ENCODE data around the gene NR2C1. TPM values are rescaled to one million over a fixed set of nuclear protein-coding genes. Genes with fewer than 3 reads are reported as not detected.

The NR2C1 gene
- total RNA-seq, 1 experiment from 2014 or later: 42.1 TPM

DNA sequence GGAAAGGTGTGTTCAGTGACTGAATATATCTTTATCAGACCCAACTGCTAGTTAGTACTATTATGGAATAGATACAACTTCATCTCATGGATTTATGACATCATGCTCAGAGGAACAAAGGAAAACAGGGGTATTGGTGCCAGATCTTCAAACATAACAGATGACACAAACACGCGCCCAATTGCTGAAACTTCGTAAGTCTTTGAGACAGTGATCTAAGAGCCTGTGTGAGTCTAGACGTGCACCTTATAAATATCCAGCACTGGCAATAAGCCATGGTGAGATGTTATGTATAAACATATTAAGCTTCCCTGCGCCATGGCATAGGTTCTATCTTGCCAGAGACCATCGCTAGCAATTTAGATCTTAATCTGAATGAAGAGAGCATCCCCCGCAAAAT, 42.2 kb upstream of the NR2C1 start:
- POLR2A ChIA-PET (ENCODE audit: low non-redundant PET): no interaction called here
- Histone ChIP-seq H3K27me3 (replicated peaks; ENCODE audit: insufficient read depth, low read depth, low read length, poor library complexity) (no peaks in the 10 kb centered on the region), H3K9me3 (ENCODE audit: low read depth, low read length, poor library complexity, severe bottlenecking) (no peaks in the 10 kb centered on the region), H3K4me1 (ENCODE audit: insufficient read depth, low read length, poor library complexity, severe bottlenecking) (no peaks in the 10 kb centered on the region), H3K4me3 (ENCODE audit: low read depth, low read length, poor library complexity, severe bottlenecking) (no peak overlapping the region), H3K27ac (ENCODE audit: low read depth, low read length, poor library complexity, severe bottlenecking) (no peak overlapping the region), H3K36me3 (ENCODE audit: insufficient read depth, low read length, poor library complexity, severe bottlenecking) (no peaks in the 10 kb centered on the region)
- no peak for TF ChIP-seq EZH2 (IDR thresholded peaks at IDR 0.05; ENCODE audit: borderline replicate concordance, low read depth, low read length, poor library complexity, severe bottlenecking)
- TF ChIP-seq, protein P1, sequence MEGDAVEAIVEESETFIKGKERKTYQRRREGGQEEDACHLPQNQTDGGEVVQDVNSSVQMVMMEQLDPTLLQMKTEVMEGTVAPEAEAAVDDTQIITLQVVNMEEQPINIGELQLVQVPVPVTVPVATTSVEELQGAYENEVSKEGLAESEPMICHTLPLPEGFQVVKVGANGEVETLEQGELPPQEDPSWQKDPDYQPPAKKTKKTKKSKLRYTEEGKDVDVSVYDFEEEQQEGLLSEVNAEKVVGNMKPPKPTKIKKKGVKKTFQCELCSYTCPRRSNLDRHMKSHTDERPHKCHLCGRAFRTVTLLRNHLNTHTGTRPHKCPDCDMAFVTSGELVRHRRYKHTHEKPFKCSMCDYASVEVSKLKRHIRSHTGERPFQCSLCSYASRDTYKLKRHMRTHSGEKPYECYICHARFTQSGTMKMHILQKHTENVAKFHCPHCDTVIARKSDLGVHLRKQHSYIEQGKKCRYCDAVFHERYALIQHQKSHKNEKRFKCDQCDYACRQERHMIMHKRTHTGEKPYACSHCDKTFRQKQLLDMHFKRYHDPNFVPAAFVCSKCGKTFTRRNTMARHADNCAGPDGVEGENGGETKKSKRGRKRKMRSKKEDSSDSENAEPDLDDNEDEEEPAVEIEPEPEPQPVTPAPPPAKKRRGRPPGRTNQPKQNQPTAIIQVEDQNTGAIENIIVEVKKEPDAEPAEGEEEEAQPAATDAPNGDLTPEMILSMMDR (conservative IDR thresholded peaks at IDR 0.05; ENCODE audit: low read depth, low read length): no peak
- CTCF ChIA-PET: no interaction called here
- no TSS peak for BruUV-seq (replicated peaks)
- intact Hi-C loops (cut with micrococcal nuclease; ENCODE audit: unreplicated experiment): loop anchor here (2.0 kb wide), 1 partner anchor 419 kb away; no protein-coding TSS in a partner anchor
- no peak for DNase-seq (ENCODE audit: low spot score)

DNA sequence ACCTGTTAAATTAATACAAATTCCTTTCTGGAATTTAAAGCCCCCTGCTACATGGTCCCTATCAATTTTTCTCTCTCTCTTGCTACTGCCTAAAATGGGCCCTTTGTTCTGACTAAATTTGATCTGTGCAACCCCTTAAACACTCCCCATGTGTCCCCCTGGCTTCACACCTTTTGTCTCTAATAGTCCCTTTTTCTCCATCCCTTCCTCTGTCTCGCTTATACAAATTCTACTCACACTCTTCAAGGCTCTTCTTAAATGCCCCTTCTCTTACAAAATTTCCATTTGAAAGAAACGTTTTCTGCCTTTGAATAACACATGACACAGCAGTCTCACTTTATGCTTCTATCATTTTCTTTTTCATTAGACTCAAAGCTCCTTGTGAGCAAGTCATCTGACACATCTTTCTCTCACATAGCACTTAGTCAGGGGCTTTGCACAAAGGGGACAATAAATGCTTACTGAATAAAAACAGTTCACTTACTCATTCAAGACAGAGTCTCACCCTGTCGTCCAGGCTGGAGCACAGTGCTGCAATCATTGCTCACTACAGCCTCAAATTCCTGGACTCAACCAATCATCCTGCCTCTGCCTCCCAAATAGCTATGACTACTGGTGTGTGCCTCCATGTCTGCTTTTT, 41.5 kb upstream of the NR2C1 start:
- H3K36me3 ChIP-seq (ENCODE audit: insufficient read depth, low read length, poor library complexity, severe bottlenecking): no peaks in the 10 kb centered on the region
- intact Hi-C loops (cut with micrococcal nuclease; ENCODE audit: unreplicated experiment): no loop called here
- no peaks in the 10 kb centered on the region for H3K4me1 ChIP-seq (ENCODE audit: insufficient read depth, low read length, poor library complexity, severe bottlenecking)
- no peak overlapping the region for H3K4me3 ChIP-seq (ENCODE audit: low read depth, low read length, poor library complexity, severe bottlenecking)
- TF ChIP-seq EZH2 (IDR thresholded peaks at IDR 0.05; ENCODE audit: borderline replicate concordance, low read depth, low read length, poor library complexity, severe bottlenecking): no peak
- TF ChIP-seq, protein P1 (conservative IDR thresholded peaks at IDR 0.05; ENCODE audit: low read depth, low read length): no peak
- BruUV-seq (replicated peaks): no TSS peak
- POLR2A ChIA-PET (ENCODE audit: low non-redundant PET): no interaction called here
- no peak overlapping the region for H3K27ac ChIP-seq (ENCODE audit: low read depth, low read length, poor library complexity, severe bottlenecking)
- CTCF ChIA-PET: no interaction called here
- H3K27me3 ChIP-seq (replicated peaks; ENCODE audit: insufficient read depth, low read depth, low read length, poor library complexity): no peaks in the 10 kb centered on the region
- no peaks in the 10 kb centered on the region for H3K9me3 ChIP-seq (ENCODE audit: low read depth, low read length, poor library complexity, severe bottlenecking)
- no peak for DNase-seq (ENCODE audit: low spot score)

DNA sequence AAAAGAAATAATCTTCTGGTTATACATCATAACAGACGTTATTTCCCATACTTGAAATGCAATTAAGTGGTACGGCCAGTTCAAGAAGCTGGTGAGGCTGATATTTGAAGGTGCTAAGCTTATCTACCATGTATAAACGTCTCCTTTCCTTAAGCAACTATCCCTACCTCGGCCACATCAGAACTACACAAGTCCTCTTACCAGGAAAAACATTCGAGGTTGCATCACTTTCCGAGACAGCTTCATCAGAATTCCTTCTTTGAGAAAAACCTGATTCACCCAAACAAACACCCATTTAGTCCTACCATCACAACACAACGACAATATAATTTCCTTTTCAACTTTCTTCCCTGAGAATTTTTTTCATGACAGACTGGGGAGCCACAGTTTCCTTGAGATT, 33.9 kb upstream of the NR2C1 start:
- ChIA-PET CTCF (no interaction called here), POLR2A (ENCODE audit: low non-redundant PET) (no interaction called here)
- Histone ChIP-seq H3K9me3 (ENCODE audit: low read depth, low read length, poor library complexity, severe bottlenecking) (no peaks in the 10 kb centered on the region), H3K27me3 (replicated peaks; ENCODE audit: insufficient read depth, low read depth, low read length, poor library complexity) (no peaks in the 10 kb centered on the region), H3K4me1 (ENCODE audit: insufficient read depth, low read length, poor library complexity, severe bottlenecking) (peaks cover 14% of the 10 kb centered on the region), H3K36me3 (ENCODE audit: insufficient read depth, low read length, poor library complexity, severe bottlenecking) (no peaks in the 10 kb centered on the region), H3K27ac (ENCODE audit: low read depth, low read length, poor library complexity, severe bottlenecking) (no peak overlapping the region), H3K4me3 (ENCODE audit: low read depth, low read length, poor library complexity, severe bottlenecking) (no peak overlapping the region)
- no peak for TF ChIP-seq EZH2 (IDR thresholded peaks at IDR 0.05; ENCODE audit: borderline replicate concordance, low read depth, low read length, poor library complexity, severe bottlenecking)
- TF ChIP-seq, protein P1 (conservative IDR thresholded peaks at IDR 0.05; ENCODE audit: low read depth, low read length): no peak
- DNase-seq (ENCODE audit: low spot score): no peak
- BruUV-seq (replicated peaks): no TSS peak
- intact Hi-C loops (cut with micrococcal nuclease; ENCODE audit: unreplicated experiment): no loop called here
